MV-4-11 (cell line): ENCODE measurements around the gene CLIP2.
"Not testable (repeated sequence)": the region's sequence is repeated elsewhere in the genome, so short reads cannot be mapped to it uniquely, and the experiment has no call there.

ENCODE experiments used
- DNase-seq: peaks from one replicate; lab custom pipeline; 2025; lab: John Stamatoyannopoulos, UW

The CLIP2 gene

DNA sequence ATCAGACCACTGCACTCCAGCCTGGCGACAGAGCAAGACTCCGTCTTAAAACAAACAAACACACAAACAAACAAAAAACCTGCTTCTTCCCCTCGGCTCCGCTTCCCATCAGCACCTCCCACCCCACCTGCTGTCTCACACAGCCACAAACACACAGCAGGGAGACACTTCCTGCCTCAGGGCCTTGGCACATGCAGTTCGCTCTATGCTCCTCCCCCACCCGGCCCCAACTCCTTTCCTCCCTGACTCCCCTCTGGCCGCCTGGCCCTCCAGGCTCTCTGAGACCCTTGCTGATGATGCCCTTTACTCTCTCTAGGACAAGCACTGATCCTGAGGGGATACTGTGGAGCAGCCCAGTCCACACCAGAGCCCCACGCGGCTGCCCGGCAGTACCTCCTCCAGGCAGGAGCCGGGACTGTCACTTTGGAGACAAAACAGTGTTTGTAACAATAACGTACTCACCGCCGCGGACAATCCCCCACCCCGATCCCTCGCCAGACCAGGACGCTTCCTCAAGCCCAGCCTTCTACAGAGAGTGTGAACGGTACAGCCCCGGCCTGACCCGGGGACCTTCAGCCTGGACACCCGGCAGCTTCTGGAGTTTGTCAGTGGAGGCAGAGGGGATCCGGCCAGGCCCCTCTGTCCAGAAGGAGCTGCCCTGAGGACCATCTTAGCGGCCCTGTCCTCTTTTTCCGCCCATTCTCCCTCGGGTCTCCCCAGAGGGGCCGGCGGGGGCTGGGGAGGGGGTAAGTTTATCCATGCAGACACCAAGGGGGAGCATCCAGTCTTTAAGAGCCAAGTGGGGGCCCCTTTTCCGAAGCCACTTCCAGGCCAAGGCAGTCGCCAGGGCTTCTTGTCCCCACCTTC, 114.5 kb downstream of the CLIP2 start:
- DNase-seq = no peak

DNA sequence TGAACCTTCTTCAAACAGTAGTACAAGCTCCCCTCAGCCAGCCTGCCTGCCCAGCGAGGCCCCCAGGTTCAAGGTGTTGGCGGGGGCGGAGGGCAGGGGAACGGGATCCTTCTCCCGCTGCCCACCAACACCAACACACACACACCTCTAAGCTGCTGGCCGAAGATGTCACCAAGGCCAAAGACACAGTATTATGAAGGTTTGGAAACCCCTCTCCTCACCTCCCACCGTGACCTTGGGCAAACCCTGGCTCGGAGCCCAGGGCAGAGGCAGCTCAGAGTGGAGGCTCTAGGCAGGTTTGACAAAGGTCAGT, 115.1 kb downstream of the CLIP2 start:
- DNase-seq = no peak

DNA sequence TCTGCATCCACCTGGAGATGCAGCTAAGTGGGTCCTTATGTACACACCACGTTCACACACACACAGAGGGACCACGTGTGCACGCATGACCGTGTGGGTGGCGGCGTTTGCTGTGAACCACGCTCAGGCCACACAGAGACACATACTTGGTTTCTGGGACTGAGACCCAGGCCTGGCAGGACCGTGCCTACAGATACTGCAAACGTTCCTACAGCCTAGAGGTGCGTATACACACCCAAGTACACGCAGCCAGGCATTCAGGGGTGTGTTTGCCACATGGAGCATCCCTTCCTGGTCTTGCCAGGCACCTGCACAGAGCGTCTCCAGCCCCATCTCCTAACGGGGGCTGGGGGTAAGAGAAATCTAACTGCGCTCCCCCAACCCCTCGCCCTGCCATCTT, 115.5 kb downstream of the CLIP2 start:
- no peak for DNase-seq

DNA sequence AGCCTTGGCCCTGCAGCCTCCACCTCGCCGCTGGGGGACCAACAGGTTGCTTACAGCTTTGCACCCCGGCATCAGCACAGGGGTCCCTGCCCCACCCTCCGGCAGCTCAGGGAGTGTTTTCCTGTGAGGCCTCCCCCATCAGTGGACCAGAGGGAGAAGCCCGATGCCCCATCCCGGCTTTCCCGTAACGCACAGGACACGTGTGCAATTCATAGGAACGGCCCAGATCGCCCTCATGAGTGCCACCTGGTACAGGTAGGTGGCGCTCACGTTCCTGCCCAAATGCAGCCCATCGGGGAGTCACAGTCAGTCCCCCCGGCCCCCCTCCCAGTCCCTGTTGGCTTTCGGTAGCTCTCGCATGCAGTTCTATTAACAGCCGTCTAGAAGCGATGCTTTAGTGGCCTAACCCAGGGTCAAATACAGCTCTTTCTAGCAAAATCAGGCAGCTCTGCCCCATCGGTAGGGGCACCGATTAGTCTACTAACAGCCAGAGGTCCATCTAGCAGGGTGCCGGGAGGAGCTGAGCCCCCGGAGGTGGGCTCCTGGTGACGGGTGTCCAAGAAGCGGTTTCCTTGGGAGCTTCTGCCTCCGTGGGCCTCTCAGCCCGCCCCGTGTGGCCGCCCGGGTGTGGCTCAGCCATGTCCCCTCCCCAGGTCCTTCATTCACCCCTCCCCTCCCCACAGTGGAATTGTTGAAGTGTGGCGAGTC, 116.1 kb downstream of the CLIP2 start:
- DNase-seq = peak; percentile 42

DNA sequence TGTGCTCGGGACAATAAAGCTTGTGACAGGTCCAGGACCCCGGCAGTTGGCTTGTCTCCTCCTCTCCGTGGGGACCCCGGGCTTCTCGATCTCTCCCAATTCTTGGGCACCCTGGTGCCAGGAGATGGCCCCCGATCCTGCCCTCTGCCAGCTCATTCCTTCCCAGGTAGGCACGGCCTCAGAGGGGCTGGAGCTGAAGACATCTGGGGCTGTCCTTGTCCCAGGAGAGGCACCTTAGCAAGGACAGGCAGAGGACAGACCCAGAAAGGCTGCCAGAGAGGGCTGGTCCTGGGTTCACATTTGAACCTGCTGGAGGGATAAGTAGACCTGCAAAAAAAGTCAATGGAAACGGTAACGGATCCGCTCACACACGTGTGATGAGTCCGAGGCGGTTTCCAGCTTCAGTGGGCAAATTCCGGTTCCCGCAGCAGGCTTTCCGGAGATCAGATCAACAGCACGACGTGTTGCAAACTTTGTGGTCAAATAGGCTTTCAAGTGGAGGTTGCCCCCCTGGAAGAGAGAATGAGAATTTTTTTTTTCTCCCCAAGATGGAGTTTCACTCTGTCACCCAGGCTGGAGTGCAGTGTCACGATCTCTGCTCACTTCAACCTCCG, 116.8 kb downstream of the CLIP2 start:
- peak; percentile 91 for DNase-seq

DNA sequence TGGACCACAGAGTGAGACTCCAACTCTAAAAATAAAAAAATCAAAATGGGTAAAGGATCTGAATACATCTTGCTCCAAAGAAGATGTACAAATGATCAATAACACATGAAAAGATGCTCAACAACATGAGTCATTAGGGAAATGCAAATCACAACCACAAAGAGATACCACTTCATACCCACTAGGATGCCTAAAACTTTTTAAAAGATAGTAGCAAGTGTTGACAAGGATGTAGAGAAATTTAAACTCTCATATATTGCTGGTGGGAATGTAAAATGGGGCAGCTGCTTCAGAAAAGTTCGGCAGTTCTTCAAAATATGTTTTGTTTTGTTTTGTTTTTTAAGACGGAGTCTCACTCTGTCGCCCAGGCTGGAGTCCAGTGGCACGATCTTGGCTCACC, 118.8 kb downstream of the CLIP2 start:
- no peak for DNase-seq

DNA sequence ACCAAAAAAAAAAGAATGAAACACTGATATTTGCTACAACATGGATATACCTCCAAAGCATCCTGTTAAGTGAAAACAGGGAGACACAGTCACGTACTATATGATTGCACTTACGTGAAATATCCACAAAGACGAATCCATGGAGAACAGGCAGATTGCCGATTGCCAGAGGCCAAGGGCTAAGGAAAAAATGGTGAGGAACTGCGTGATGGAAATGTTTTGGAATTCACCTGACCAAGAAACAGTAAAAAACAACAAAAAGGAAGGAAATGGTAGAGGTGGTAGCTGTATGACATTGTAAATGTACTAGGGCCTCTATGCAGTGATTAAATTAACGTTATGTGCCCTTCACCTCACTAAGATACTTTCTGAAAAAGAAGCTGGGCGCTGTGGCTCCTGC, 120.4 kb downstream of the CLIP2 start:
- no peak for DNase-seq

DNA sequence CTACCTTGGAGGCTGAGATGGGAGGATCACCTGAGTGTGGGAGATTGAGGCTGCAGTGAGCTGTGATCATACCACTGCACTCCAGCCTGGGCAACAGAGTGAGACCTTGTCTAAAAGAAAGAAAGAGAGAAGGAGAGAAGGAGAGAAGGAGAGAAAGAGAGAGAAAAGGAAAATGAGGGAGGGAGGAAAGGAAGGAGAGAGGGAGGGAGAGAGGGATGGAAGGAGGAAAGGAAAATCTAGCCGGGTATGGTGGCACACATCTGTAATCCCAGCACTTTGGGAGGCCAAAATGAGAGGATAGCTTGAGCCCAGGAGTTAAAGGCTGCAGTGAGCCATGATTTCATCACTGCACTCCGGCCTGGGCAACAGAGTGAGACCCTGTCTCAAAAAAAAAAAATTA, 121.6 kb downstream of the CLIP2 start:
- no peak for DNase-seq

DNA sequence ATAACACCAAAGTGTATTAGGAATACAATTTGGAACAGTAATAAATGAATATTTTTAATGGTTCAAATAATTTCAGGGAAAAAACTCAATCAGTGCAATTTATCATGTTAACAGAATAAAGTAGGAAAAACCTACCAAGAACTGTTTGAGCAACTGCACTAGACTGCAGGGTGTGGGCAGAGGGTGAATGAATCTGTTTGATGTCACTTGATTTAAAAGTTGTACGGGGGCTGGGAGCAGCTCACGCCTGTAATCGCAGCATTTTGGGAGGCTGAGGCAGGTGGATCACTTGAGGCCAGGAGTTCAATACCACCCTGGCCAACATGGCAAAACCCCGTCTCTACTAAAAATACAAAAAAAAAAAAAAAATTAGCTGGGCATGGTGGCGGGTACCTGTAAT, 122.4 kb downstream of the CLIP2 start:
- not testable (repeated sequence) for DNase-seq

DNA sequence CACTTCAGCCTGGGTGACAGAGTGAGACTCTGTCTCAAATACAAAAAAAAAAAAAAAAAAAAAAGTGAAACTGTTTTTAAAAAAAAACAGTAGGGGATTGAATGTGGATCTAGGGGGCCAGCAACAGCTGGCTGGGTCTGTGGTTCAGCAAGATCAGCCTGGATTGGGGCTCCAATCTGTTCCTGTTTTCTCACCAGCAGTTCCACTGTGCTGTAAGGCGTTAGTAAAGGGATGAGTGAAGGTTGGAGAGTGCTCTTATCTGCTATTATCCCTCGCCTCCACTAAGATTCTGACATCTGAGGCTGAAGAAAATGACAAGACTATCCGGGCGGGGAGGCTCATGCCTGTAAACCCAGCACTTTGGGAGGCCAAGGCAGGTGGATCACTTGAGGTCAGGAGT, 122.8 kb downstream of the CLIP2 start:
- peak; percentile 85 for DNase-seq

DNA sequence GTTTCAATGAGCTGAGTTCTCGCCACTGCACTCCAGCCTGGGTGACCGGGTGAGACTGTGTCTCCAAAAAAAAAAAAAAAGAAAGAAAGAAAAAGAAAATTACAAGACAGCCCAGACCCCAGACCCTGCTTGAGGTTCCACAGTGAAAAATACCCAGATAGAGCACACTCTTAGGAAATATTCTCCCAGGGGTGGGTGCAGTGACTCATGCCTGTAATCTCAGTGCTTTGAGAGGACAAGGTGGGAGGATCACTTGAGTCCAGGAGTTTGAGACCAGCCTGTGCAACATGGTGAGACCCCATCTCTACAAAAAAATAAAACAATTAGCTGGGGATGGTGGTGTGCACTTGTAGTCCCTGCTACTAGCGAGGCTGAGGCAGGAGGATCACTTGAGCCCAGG, 123.4 kb downstream of the CLIP2 start:
- DNase-seq = no peak

DNA sequence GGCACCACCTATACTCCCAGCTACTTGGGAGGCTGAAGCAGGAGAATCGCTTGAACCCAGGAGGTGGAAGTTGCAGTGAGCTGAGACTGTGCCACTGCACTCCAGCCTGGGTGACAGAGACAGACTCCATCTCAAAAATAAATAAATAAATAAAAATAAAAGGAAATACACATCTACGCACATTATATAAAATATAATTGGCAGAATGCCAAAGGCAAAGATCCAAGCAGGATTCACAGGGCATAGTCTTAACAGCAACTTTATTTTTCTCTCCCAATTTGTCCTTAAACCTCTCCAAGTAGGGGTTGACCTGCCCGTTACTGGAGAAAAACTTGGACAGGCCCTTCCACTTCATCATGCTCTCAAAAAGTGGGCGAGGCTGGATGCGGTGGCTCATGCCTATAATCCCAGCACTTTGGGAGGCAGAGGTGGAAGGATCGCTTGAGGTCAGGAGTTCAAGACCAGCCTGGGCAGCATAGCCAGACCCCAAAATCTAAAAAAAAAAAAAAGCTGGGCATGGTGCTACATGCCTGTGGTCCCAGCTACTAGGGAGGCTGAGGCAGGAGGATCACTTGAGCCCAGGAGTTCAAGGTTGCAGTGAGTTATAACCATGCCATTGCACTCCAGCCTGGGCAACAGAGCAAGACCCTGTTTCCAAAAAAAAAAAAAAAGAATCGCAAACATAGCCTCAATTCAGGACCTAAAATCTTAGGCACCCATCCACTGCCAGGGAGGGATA, 125.6 kb downstream of the CLIP2 start:
- DNase-seq = not testable (repeated sequence)

DNA sequence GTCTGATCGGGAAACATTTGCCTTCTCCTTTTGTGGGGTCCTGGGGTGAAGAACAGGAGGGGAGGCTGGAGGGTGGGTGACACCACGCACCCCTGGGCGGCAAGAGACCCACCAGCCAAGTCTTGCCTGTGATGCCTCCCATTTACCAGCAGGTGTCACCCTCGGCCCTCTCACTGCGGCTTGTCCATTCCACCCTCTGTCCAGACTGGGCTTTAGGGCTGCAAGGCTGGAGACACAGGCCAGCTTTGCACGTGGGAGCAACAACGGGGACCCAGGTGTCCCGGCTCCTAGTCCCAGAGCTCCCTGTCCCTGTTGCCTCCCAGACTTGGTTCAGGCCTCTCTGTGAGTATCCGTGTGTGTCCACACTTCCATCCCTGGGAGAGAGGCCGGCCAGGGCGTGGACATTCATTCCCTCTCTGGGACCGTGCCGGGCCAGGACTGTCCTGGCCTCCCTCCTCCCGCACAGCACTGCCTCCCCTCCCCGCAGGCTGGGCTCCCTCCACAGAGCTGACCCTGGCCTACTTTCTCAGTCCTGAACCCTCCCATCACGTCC, 128.3 kb downstream of the CLIP2 start:
- peak; percentile 45 for DNase-seq

DNA sequence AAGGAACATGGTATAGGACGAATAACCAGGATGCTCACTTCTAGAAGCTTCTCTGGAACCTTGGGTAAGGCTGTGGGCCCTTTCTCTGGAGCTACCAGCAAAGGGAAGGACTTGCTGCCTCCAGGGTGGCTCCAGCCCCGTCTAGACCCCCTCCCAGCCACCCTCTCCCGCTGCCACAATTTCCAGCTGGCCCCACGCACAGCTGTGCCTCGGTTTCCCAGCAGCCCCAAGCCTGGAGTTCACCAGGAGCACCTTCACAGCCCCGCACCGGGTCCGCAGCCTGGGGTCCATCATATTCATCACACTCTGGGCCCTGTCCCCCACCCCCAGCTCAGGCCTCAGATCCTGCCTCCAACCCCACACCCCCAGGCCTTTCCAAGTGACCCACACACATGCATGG, 128.9 kb downstream of the CLIP2 start:
- no peak for DNase-seq

DNA sequence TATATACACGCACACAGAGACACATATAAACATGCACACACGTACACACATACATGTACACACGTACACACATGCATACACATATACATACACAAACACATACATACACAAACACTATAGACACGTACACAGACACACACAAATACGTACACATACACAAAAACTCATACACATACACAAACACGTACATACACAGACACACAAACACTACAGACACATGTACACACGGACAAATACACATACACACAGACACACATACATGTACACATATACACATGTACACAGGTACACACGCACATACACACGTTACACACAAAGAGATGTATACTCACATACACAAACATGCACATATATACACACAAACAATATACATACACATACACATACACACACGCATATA, 129.3 kb downstream of the CLIP2 start:
- no peak for DNase-seq

DNA sequence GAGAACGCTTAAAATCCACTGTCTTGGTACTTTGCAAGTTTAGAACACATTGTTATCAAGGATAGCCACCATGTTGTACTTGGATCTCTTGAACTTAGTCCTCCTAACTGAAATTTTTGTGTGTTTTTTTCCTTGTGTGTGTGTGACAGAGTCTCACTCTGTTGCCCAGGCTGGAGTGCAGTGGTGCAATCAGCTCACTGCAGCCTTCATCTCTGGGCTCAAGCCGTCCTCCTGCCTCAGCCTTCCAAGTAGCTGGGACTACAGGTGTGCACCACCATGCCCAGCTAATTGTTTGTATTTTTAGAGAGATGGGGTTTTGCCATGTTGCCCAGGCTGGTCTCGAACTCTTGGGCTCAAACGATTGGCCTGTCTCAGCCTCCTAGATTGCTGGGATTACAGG, 130.0 kb downstream of the CLIP2 start:
- not testable (repeated sequence) for DNase-seq

DNA sequence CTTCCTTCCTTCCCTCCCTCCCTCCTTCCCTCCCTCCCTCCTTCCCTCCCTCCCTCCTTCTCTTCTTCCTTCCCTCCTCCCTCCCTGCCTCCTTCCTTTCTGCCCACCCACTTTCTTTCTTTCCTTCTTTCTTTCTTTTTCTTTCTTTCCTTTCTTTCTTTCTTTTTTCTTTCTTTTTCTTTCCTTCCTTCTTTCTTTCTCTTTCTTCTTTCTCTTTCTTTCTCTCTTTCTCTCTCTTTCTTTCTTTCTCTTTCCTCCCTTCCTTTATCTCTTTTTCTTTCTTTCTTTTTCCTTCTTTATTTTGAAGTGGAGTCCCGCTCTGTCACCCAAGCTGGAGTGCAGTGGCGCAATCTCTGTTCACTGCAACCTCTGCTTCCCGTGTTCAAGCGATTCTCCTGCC, 130.8 kb downstream of the CLIP2 start:
- DNase-seq = no peak

DNA sequence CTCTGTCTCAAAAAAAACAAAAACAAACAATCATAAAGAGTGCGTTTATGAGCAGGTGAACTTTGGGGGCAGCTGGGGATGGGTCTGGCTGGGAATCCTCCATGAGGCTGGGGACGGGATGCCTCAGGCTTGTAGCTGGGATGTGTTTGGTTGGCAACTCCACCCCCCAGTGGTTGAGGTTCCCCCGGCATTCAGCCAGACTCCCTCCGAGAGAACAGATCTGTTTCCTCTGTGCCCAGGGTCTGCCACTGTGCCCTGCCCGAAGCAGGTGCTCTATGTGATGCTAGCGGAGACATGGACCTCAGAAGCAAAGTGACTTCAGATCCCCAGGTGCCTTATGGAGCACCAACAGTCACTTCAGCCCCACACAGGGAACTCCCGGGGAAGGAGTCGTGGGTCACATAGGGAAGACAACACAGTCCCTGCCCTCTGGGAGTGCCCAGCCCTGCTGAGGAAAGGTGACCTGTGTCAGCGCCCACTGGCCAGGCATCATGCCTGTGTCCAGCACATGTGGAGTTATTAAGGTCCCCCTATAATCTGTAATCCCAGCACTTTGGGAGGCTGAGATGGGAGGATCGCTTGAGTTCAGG, 135.2 kb downstream of the CLIP2 start:
- DNase-seq = no peak

DNA sequence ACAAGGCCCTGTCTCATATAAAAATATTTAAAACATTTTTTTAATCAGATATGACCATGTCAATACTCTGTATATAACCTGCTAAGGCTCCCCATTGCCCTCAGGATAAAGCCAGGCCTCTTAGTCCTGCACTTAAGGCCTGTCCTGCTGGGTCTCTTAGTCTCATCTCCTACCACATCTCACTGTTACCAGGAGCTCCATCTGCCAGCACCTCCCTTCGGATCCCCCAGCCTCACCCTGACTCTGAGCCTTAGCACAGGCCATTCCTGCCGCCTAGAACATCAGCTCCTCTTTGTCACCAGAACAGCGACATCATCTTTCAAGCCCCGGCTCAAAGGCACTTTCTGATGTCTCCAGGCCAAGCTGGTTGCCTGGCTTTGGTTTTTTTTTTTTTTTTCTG, 138.8 kb downstream of the CLIP2 start:
- no peak for DNase-seq

DNA sequence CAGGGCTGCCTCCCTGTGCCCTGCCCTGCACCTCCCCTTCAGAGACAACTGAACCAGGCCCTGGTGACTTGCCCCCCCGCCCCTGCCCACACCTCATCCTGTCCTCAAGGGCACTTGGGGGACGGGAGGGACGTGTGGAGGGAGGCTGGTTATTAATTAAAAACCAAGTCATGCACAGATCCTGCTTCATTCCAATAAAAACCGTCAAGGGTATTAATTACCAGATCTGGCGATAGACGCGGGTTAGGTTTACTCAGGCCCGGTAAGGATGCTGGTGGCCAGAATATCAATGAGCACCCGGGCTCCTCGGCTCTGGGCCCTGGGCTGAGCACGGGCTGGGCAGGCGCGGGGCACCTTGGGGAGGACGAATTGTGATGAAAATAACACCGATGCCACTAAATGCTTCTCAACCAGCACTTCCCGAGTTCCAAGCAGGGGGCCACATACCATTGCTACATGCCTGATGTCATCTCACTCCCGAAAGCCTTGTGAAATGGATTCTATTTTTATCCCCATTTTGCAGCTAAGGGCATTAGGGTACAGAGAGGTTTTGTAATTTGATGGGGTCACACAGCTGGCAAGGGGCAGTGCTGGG, 140.0 kb downstream of the CLIP2 start:
- peak; percentile 78 for DNase-seq

DNA sequence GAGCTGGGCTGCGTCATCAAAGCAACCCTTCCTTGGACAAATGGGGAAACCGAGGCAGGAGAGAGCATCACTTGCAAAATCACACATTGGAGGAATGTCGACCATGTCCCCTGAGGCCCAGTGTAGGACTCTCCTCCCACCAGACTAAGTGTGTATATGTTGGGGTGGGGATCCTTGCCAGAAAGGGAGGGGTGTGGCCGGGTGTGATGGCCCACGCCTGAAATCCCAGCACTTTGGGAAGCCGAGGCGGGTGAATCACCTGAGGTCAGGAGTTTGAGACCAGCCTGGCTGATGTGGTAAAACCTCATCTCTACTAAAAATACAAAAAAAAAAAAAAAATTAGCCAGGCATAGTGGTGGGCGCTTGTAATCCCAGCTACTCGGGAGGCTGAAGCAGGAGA, 141.2 kb downstream of the CLIP2 start:
- DNase-seq = not testable (repeated sequence)
